Stimulated activated CD8-positive, alpha-beta memory T cell treated with anti-CD3 and anti-CD28 coated beads, Interleukin-4, amount 100 ng/mL, for 24 hours (primary cell): ENCODE results near the gene NDUFS2.
A peak's percentile ranks its signal among the peaks of the same experiment; 100 is the strongest.

Experiments used
- DNase-seq: peaks from one replicate; pipeline ENCODE4 v3.0.0-alpha.2; 2020; ENCODE audit warnings: low read depth

The NDUFS2 gene

DNA sequence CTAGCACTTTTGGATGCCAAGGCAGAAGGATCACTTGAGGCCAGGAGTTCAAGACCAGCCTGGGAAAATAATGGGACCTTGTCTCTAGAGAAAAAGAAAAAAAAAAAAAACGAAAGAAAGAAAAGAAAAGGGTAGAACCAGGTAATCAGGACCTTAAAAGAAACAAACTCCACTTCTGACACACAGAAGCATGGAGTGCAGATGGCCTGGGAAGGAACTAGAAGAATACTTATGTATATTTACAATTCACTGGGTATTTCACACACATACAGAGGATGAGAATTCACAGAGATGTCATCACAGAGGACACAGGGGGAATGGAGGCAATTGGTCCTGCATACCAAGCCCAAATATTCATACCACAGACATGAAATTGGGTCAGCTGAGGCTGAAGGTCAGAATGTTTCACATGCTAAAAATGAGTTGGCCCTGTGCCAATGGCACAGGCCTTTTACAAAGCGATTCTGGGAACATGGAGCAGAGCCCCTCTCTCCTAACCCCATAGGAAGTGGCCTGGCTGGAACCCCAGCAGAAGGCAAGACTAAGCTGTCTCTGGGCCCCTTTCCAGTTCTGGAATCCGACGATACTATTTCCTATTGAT, 29.3 kb upstream of the NDUFS2 start:
- DNase-seq: no peak

DNA sequence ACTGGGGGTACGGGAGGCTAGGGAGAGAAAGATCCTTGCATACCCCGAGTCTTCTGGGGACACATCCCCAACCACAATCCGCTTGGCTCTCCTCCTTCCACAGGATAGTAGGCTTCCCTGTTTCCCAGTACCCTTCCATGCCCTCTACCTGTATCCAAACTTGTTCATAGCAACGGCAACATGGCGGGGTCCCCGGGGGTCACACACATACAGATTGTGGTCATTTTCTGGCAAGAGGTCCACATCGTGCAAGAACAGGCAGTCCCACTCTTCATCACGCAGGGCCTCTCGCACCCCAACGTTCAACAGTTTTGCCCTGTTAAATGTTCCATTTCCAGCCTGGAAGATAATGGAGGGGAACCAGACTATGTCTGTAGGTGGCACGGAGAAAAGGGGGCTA, 28.5 kb upstream of the NDUFS2 start:
- no peak for DNase-seq

DNA sequence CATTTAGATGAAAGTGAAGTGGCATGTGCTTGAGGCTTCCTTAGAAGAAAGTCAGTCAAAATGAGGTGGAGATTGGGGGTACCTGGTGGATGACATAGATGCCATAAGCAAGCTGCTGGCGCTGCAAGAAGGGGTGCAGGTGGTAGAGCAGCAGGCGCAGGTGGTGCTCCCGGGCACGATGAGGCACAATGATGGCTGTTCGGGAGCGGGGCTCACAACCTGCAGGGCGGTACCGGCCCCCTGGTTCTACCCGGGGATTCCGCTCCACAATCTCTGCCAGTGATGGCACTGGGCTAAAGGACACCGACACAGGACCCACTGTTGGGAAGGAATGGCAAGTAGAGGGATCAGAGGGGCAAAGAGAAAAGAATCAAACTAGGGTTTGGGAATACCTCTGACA, 27.3 kb upstream of the NDUFS2 start:
- no peak for DNase-seq

DNA sequence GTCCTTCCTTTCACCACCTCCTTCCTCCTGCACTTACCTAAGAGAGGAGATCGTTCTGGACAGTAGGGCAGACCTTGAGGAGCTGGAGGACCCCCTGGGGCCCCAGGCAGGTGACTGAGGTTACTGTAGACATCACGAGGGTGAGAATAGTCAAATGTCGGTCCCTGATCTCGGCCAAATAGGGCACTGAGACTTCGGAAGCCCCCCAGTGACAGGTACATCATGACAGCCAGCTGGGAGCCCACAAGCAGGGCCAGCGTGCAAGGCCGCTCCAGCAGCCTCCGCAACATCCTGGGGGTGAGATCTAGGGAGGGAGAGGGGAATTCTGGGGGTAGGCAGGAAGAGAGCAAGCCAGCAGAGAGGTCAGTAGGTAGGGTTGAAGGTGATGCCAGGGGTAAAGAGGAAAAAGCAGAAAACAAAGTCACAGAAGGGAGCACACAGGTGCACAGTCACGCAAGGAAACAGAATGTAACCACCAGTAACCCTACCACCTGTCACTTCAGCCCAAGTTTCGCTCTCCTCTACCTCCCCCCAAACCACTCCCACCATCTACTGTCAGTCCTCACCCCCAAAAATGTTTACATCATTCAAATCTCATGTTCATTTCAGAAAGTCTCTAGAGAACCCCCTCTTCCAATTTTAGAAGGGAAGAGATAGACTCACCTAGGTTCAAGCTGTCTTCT, 26.3 kb upstream of the NDUFS2 start:
- DNase-seq: no peak

DNA sequence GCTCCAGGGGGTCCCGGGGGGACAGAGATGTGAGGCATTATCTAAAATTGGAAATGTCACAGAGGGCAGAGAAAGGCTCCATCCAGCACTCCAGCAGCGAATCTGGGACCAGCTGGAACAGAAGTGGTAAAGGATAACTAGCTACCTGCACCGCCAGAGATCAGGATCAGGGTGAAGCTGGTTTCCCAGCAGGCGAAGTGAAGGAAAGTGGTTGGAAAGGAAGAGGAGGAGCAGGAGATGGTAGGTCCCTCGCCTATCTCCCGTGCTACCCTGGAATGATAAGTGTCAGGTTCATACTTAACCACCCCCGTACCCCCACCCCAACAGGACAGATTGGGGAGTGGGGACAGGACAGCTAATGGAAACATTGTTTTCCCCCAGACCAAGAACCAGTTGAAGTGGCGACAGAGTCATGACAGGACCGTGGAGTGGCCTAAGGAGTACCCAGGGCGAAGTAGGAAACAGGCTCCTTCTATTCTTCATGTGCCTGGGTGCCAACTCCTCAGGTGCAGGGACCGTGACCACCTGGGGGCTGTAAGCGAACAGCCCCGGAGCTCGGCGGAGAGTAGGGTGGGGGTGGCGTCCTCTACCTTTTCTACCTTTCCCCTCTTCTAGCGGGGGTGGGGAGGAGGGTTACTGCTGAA, 25.6 kb upstream of the NDUFS2 start:
- DNase-seq: no peak

DNA sequence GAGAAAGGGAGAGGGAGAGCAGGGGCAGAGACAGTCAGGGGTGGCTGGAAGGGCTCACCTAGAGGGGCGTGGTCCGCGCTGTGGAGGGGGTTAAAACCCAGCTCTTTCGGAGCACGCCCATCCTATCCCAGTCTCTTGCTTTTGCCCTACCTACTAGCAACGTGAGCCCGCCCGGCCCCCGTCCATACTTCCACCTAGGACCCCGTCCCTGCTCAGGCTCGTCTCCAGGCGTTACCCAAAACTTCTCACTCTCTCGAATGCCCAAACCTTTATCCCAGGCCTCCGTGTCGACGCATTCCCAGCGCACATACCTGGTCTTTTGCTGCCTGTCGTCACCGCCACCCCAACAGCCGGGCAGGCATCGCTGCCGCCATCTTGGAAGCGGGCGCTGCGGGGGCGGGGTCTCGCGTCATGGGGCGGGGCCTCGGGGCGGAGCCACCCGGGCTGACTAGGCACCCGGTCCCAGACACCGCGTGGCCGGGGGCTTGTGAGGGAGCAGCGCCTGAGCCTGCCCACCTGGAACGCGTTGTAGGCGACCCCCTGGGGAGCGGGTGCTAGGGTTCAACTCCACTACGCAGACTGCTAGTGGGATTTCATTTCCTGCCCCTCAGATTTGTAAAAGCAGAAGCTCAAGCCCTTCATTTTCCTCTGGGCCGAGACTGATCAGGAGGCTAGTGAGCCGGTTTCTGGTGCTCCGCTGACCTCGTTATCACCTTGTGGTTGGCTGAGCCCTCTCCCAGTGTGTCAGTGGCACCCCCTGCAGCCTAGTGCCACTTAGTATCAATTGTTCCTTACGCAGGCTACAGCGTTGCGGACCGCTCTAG, 24.8 kb upstream of the NDUFS2 start, which contains the start of gene B4GALT3:
Gene B4GALT3 (minus strand): TSS at position 396 of the 824 bp plus-strand sequence. CDS start 1,447 bp downstream, outside the sequence.
- peak; percentile 94 for DNase-seq

DNA sequence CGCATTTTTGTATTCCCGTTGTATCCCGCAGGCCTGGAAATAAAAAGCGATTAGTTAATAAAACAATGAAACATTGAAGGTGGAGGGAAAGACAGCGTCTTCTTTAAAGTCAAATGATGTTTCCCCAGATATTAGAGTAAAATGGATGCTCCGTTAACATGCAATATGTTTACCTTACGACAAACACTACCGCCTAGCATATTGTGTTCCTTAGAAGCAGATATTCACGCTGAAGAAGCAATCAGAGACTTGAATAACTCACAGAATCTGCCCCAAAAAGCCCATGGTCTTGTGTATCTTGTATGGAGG, 24.3 kb upstream of the NDUFS2 start:
- no peak for DNase-seq

DNA sequence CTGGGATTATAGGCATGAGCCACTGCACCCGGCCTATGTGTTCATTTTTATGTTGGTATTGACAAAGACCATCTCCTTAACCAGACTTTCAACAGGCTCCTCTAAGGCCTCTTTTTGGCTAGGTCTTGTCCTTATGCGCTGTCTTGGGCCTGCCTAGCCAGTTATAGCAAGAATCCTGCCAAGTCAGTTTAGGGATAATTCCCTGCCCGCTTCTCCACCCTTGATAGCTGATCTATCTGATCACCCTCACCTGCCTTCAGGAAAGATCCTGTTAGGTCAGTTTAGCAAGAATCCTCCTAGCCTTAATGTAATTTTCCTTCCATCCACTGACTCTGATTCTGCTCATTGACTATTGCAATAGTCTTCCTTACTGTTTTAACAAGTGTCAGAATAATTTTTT, 22.5 kb upstream of the NDUFS2 start:
- no peak for DNase-seq

DNA sequence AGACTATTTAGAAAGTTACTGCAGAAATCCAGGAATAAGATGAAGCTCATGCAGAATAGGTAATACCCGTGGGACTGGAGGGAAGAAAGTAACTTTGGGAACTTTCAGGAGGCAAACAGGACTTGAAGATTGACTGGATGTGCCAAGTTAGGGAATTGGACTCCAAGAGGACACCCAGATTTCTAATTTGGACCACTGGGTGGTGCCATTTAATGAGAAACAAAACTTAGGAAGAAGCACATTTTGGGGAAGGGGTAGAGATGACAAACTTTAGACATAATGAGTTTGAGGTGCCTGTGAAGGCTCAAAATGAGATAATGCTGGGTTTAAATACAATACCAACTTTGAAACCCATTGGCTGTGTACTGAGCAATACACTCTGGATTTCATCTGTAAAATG, 21.5 kb upstream of the NDUFS2 start:
- DNase-seq: no peak

DNA sequence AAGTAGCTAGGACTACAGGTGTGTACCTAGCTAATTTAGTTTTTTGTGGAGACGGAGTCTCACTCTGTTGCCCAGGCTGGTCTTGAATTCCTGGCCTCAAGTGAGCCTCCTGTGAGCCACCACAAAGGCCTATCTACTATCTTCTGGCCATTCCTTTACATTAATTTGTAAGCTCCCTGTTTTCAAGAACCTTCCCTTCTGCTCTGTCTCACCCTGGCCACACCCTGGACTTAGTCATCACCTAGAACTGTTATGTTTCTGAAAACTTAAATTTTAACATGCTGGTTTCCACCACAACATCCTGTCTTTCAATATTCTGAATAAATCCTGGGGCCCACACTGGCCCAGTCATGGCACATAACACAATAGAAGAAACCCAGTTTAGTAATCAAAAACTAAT, 20.0 kb upstream of the NDUFS2 start:
- DNase-seq: peak; percentile 41

DNA sequence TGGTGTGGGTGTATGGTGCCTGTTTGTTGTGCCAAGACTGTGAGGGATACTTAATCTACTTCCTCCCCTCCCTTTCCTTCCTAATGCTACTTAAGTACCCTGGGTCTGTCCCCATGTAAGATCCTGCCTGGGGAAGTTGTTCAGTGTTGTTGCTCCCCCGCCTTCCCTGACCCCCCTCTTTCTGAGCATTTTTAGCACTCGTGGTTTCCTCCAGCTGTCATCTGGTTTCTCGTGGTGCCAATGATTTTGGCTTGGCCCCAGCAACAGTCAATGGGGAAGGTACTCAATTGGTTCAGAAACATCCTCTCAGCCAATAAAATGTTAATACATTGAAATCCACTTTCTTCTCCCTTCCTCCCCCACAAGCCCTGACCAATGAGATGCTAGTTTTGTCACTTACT, 16.9 kb upstream of the NDUFS2 start:
- DNase-seq: peak; percentile 35

DNA sequence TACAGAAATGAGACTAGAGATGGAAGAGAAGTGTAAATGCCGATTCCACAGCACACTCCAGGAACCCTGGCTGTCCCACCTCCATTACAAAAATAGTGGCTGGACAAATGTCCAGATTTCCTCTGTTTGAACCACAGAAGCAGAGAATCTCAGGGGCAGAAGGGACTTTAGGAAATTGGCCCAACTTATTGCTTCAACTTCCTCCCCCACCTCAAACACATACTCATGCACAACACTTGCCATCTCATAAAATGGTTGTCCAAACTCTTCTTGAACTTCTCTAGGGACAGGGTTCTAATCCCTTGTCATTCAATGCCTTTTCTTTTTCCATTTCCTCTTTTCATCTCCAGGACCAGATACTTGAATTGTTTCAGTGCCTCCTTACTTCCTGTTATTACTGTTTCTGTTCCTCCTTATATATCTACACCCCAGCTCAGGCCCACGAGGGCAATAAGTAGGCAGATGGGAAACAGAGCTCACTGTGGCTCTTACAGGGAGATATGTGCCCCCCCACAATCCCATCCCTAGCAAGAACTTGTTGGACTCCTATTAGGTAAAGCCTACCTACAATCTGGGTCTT, 16.3 kb upstream of the NDUFS2 start:
- no peak for DNase-seq

DNA sequence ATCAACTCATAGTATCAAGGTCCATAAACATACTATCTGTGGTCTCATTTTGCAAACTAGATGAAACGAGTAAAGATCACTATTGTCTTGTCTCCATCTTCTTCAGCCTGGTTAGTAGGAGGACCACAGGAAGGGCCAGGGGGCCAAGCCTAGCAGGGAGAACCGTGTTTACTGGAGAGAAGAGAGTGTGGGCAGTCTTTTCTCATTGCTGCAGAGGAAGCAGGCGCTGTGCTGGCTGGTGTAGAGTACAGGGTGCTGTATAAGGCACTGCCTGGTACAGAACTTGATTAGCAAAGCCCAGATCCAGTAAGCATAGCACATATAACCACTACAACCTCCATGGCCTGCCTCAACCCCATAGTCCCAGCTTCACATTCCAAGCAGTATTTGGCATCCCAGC, 14.9 kb upstream of the NDUFS2 start:
- no peak for DNase-seq

DNA sequence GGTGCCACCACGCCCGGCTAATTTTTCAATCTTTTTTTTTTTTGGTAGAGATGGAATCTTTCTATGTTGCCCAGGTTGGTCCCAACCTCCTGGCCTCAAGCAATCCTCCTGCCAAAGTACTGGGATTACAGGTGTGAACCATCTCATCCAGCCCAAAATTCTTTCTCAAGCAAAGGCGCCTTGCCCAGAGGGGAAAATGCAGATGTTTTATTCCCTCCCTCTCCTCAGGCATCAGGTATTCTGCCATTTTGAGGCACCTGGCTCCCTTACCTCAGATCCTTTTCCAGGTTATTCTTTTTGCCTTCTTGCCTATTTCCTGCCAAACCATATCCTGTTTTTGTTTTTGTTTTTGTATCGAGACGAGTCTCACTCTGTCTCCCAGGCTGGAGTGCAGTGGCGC, 13.8 kb upstream of the NDUFS2 start:
- DNase-seq: no peak

DNA sequence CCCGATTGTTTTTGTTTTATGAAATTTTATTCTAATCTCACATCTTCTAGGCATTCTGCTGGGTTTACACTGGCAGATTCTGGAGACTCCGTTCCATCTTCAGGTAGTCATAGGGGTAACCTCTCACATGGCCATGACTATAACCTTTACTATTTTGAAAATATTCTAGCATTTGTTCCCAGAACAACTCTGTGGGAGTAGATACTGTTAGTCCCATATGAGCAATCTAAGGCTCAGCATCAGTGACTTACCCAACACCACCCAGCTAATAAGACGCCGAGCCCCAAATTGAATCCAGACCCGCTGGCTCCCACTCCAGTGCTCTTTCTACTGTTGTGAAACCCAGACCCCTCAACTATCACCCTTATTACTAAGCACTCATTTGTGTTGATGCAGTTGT, 13.1 kb upstream of the NDUFS2 start:
- DNase-seq: no peak

DNA sequence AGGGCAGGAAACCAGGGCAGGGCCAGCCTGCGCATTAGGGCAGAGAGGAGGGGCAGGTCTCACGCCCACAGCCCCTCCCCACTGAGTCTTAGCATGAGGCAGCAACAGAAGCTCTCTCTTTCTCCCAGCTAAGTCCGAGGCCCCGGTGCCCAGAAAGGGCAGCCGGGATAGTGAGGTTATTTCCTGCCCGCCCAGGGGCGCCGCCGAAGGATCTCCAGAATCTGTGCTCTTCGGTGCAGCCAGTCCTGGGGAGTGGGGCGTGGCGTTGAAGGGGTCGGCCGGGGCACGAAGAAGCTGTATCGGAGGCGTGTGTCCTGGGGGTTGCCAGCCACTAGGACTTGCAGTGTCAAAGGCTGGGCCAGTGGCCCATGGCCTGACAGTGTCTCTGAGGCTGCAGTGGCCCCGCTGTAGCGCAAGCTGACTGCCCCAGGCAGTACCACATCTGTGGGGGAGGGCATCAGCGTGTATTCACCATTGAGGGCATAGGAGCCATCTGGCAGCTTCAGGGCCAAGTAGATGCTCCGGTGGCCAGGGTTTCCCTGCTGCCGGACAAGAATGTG, 11.1 kb upstream of the NDUFS2 start:
- no peak for DNase-seq

DNA sequence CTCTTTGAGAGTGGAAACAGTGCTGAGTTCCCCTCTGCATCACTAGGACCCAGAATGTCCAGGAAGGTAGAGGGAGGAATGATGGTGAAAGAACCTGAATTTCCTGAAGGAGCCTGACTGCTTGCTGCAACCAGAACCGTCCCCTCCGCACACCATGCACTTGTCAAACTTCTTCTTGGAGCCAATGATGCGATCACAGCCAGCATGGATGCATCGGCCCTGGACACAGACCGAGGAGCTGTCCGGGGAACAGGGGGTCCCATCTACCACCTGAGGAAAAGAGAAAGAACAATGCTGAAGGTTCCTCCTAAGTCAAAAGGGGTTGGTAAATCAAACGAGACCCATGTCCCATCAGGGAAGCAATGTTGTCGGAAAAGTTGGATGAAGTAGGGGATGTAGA, 10.2 kb upstream of the NDUFS2 start:
- DNase-seq: no peak

DNA sequence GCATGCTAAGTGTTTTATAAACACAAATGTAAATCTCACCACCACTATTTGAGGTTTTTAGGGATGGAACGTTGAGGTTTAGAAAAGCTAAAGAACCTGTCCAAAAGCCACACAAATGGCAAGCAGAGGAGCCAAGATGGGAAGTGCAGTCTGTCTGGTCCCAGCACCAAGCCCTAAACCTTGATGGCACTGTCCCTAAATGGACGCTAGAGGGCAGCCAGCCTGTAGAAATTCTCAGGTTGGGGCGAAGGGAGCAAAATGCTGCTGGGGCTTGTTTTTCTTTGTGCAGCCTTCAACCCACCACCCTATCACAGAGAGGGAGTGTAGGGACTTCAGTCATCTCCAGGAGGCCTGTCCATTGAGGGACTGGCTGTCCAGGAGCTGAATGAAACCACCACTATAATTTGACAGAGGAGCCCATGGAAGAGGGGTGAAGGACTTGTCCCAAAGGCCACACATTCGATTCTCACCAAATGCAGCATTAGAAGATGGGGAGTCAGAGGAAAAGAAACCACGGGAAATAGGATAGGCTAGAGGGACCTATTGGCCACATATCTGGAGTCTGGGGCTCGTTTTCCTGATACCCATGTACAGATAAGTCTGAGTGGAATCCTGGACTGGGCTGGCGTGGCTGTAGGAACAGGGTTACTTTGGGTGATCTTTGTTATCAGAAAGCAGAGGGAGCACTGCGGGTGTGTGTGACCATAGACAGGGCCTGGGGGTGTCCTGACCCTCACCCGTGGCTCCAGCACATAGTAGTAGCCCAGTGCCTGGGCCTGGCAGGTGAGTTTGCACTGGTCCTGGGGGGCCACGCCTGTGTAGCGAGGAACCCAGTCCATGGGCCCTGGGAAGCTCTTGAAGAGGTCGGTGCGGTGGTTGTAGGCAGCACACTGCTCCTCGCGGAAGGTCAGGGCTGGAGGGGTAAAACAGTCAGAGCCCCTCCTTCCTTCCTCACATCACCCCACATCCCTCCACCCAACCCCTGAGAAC, 9.4 kb upstream of the NDUFS2 start:
- DNase-seq: peak; percentile 36

DNA sequence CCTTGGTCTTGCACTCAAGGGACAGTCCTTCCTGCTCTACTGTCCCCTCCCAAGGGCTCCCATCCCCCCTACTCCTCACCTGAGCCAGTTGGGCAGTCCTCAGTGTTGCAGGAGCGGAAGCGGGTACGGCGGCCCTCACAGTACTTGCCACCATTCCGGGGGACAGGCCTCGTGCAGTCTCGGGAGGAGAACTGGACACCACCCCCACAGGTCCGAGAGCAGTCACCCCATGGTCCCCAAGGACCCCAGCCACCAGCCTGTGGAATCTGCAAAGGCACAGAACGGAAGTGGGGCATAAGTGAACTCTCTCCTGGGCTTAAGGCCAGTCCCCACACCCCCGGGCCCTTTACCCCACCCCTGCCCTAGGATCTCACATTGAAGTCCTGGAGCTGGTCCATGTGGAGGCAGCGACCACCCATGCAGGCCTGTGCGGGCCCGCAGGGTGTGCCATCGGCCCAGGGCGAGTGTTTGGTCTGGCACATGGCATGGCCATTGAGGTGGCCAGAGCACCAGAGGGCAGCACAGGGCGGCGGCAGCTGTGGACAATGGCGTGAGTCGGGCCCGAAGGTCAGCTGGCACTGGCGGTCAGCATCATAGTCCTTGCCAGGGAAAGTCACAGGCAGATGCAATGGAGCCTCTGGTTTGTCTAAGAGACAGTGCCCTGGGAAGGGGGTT, 8.5 kb upstream of the NDUFS2 start:
- no peak for DNase-seq

DNA sequence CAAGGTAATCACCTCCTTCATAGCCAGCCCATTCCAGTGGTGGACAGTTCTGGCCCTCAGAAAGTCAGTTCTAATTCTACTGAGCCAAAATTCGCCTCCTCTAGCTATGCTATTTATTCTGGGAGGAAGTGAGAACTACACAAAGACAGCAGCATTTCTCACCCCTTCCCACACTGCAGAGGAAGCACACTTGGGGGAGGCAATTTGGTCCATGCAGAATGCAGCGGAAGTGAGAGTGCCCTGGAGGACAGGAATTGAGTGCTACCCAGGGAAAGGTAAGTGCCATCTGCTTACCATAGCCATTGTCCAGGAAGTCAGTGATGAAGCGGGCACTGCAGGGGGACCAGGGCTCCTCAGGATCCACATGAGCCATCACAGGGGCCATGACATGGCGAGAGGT, 7.0 kb upstream of the NDUFS2 start:
- no peak for DNase-seq
